ENCODE measurements around the gene SEMA3A. TPM values are rescaled to one million over a fixed set of nuclear protein-coding genes. Genes with fewer than 3 reads are reported as not detected.
A peak's percentile ranks its signal among the peaks of the same experiment; 100 is the strongest.

Gene SEMA3A
- total RNA-seq, 1 donor from 2014 or later = 77.1 TPM

DNA sequence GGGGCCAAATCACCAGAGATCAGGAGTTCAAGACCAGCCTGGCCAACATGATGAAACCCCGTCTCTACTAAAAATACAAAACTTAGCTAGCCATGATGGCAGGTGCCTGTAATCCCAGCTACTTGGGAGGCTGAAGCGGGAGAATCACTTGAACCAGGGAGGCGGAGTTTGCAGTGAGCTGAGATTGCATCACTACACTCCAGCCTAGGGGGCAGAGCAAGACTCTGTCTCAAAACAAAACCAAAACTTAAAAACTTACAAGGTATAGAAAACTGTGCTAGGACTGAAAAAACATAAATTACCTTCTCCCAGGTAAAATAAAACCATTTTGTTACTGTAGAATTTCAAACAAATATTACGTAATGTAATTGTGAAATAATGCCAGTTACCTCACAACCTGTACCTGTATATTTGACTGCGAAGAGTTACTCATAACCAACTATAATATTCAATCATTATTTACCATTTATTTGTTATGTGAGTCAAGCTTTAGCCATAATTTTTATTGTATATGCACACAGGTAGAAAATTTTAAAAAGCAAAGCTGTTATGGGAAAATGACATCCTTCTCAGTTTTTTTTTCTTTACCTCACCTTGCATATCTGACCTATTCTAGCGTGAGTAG is 180.9 kb downstream of the SEMA3A start:
- H3K4me1 Mint-ChIP-seq (ENCODE audit: unreplicated experiment) = no peaks in the 10 kb centered on the region
- no peak overlapping the region for H3K27ac Mint-ChIP-seq
- peaks cover 7% of the 10 kb centered on the region for H3K36me3 Mint-ChIP-seq
- no peaks in the 10 kb centered on the region for H3K27me3 Mint-ChIP-seq
- DNase-seq (ENCODE audit: extremely low spot score, unreplicated experiment) = no peak
- no peak overlapping the region for H3K4me3 Mint-ChIP-seq
- H3K9me3 Mint-ChIP-seq = no peaks in the 10 kb centered on the region
- TF ChIP-seq, protein P1, sequence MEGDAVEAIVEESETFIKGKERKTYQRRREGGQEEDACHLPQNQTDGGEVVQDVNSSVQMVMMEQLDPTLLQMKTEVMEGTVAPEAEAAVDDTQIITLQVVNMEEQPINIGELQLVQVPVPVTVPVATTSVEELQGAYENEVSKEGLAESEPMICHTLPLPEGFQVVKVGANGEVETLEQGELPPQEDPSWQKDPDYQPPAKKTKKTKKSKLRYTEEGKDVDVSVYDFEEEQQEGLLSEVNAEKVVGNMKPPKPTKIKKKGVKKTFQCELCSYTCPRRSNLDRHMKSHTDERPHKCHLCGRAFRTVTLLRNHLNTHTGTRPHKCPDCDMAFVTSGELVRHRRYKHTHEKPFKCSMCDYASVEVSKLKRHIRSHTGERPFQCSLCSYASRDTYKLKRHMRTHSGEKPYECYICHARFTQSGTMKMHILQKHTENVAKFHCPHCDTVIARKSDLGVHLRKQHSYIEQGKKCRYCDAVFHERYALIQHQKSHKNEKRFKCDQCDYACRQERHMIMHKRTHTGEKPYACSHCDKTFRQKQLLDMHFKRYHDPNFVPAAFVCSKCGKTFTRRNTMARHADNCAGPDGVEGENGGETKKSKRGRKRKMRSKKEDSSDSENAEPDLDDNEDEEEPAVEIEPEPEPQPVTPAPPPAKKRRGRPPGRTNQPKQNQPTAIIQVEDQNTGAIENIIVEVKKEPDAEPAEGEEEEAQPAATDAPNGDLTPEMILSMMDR (conservative IDR thresholded peaks at IDR 0.05) = no peak

DNA sequence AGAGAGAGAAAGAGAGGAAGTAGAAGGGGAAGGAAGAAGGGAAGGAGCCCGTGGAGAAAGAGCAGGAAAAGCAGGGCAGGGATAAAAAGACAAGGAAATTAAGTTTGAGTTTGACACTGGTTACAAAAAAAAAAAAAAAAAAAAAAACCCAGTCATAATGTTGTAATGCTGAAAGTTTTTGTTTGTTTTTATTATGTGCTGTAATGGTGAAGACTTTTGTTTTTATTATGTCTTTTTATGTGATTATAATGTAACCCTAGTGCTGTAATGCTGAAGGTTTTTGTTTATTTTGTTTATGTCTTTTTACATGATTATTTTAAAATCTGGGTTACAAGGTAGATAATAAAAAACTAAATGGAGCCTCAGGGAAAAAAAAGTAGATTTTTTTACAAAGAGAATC is 184.8 kb downstream of the SEMA3A start:
- no peaks in the 10 kb centered on the region for H3K27me3 Mint-ChIP-seq
- no peaks in the 10 kb centered on the region for H3K4me1 Mint-ChIP-seq (ENCODE audit: unreplicated experiment)
- DNase-seq (ENCODE audit: extremely low spot score, unreplicated experiment) = no peak
- no peaks in the 10 kb centered on the region for H3K9me3 Mint-ChIP-seq
- no peak overlapping the region for H3K4me3 Mint-ChIP-seq
- TF ChIP-seq, protein P1 (conservative IDR thresholded peaks at IDR 0.05) = no peak
- peak overlapping the region; percentile 8 for H3K27ac Mint-ChIP-seq
- peaks cover 19% of the 10 kb centered on the region for H3K36me3 Mint-ChIP-seq

DNA sequence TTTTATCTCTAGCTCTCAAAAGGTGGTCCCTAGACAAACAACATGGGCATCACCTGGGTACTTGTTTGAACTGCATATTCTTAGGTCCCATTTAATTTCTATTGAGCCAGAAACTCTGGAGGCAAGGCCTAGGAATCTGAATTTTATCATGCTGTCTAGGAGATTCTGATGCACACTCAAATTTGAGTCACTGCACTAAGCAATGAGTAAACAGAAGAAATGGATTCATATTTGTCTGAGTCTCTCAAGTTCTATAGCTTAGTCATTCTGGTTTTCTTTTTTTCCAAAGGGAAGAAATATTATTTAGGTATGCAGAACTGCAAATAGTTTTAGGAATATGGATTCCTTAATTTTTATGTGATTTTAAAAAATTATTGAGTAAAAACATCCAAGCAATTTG is 185.5 kb downstream of the SEMA3A start:
- Mint-ChIP-seq H3K36me3 (peaks cover 24% of the 10 kb centered on the region), H3K4me1 (ENCODE audit: unreplicated experiment) (no peaks in the 10 kb centered on the region), H3K27me3 (no peaks in the 10 kb centered on the region), H3K4me3 (no peak overlapping the region), H3K27ac (no peak overlapping the region), H3K9me3 (no peaks in the 10 kb centered on the region)
- TF ChIP-seq, protein P1 (conservative IDR thresholded peaks at IDR 0.05) = no peak
- DNase-seq (ENCODE audit: extremely low spot score, unreplicated experiment) = no peak

DNA sequence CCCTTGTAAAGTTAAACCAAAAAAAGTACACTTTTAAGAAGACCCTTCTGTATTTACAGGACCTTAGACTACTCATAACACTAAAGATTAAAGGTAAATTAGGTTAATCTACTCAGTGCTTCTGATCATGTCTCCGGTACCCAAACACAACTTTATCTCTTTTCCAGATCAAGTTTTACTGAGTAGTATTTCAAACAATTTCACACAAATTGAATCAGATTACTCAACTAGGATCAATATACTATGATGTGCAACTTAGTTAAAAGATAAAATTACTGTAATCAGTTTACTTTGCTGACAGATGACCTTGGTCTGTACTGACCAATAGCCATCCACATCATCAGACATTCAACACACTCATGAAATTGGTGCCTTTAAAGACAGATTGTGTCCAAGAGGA is 191.4 kb downstream of the SEMA3A start:
- TF ChIP-seq, protein P1 (conservative IDR thresholded peaks at IDR 0.05) = no peak
- Mint-ChIP-seq H3K9me3 (no peaks in the 10 kb centered on the region), H3K4me3 (no peak overlapping the region), H3K27ac (no peak overlapping the region), H3K4me1 (ENCODE audit: unreplicated experiment) (peaks cover 8% of the 10 kb centered on the region), H3K27me3 (no peaks in the 10 kb centered on the region), H3K36me3 (peaks cover 14% of the 10 kb centered on the region)
- DNase-seq (ENCODE audit: extremely low spot score, unreplicated experiment) = no peak

DNA sequence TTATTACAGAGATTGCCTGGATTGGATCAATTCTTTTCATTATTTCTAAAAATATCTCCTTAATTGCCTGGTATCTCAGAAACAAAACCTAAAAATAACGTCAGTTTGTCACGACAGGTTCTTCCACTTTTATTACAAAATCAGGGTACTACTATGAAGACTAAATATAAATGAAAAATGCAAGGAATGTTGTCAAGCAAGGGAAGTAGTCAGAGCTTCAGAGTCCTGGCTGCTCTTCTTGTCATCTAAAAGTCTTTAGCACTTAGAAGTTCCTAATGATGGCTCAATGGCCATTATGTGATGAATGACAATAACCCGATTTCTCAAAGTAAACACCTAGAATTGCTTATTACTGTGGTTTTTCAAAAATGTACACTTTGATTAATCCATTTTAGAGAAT is 192.2 kb downstream of the SEMA3A start:
- H3K36me3 Mint-ChIP-seq = peaks cover 15% of the 10 kb centered on the region
- no peaks in the 10 kb centered on the region for H3K27me3 Mint-ChIP-seq
- TF ChIP-seq, protein P1 (conservative IDR thresholded peaks at IDR 0.05) = no peak
- DNase-seq (ENCODE audit: extremely low spot score, unreplicated experiment) = no peak
- H3K4me3 Mint-ChIP-seq = peak overlapping the region; percentile 56
- peaks cover 8% of the 10 kb centered on the region for H3K4me1 Mint-ChIP-seq (ENCODE audit: unreplicated experiment)
- H3K9me3 Mint-ChIP-seq = no peaks in the 10 kb centered on the region
- peak overlapping the region; percentile 57 for H3K27ac Mint-ChIP-seq

All from type B pancreatic cell (in vitro differentiated cells).